ENCODE results near the gene TOP3A. TPM values are rescaled to one million over a fixed set of nuclear protein-coding genes. Genes with fewer than 3 reads are reported as not detected.

TOP3A gene
- total RNA-seq, 2 donors from 2014 or later = 60.4 to 67.4 TPM

GRCh38 chr17:18323007-18323406 lies 8.2 kb upstream of the TOP3A start:
- WGBS, 2 experiments (ENCODE audit: insufficient coverage in 1 of 2, insufficient read length in 1 of 2) = 78 to 92% methylated on average over 3 of the region's 3 CpGs
- peaks cover 4% of the 10 kb centered on the region for H3K4me1 ChIP-seq (ENCODE audit: control insufficient read depth, insufficient read depth, low read length)
- H3K36me3 ChIP-seq (ENCODE audit: control insufficient read depth, insufficient read depth, low read length) = peaks cover 41% of the 10 kb centered on the region
- H3K27ac Mint-ChIP-seq = no peak overlapping the region
- no peaks in the 10 kb centered on the region for H3K27me3 ChIP-seq (ENCODE audit: control insufficient read depth, insufficient read depth, low read length, poor library complexity, severe bottlenecking)
- no peaks in the 10 kb centered on the region for H3K27me3 Mint-ChIP-seq (ENCODE audit: insufficient read depth)
- no peak overlapping the region for H3K27ac ChIP-seq (ENCODE audit: low read depth, low read length)
- H3K36me3 Mint-ChIP-seq (ENCODE audit: low read depth) = peaks cover 50% of the 10 kb centered on the region
- no peak overlapping the region for H3K4me3 Mint-ChIP-seq
- DNase-seq = peak; percentile 52
- H3K9me3 Mint-ChIP-seq = no peaks in the 10 kb centered on the region
- peak; percentile 36 for TF ChIP-seq CTCF (conservative IDR thresholded peaks at IDR 0.05)
- H3K9ac ChIP-seq (ENCODE audit: extremely low read depth, low read length, poor library complexity, severe bottlenecking) = no peak overlapping the region
- no peak overlapping the region for H3K4me3 ChIP-seq (ENCODE audit: low read length)
- peaks cover 14% of the 10 kb centered on the region for H3K4me1 Mint-ChIP-seq
- peaks cover 3% of the 10 kb centered on the region for H3K9me3 ChIP-seq (ENCODE audit: control insufficient read depth, low read length)

DNA sequence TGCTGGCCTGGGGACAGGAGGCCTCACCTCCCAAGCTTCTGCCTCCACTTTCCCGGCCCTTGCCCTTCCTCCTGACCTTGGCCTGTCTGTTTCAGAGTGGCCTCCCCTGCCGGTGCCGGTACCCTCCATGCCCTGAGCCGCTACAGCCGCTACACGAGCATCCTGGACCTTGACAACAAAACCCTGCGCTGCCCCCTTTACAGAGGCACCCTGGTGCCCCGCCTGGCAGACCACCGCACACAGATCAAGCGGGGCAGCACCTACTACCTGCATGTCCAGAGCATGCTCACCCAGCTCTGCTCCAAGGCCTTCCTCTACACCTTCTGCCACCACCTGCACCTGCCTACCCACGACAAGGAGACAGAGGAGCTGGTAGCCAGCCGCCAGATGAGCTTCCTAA lies 7.7 kb upstream of the TOP3A start:
- Histone ChIP-seq H3K4me1 (ENCODE audit: control insufficient read depth, insufficient read depth, low read length) (peaks cover 8% of the 10 kb centered on the region), H3K9ac (ENCODE audit: extremely low read depth, low read length, poor library complexity, severe bottlenecking) (no peak overlapping the region), H3K36me3 (ENCODE audit: control insufficient read depth, insufficient read depth, low read length) (peaks cover 43% of the 10 kb centered on the region), H3K4me3 (ENCODE audit: low read length) (no peak overlapping the region), H3K9me3 (ENCODE audit: control insufficient read depth, low read length) (peaks cover 3% of the 10 kb centered on the region), H3K27ac (ENCODE audit: low read depth, low read length) (no peak overlapping the region), H3K27me3 (ENCODE audit: control insufficient read depth, insufficient read depth, low read length, poor library complexity, severe bottlenecking) (no peaks in the 10 kb centered on the region)
- no peak for DNase-seq
- Mint-ChIP-seq H3K36me3 (ENCODE audit: low read depth) (peaks cover 46% of the 10 kb centered on the region), H3K27ac (no peak overlapping the region), H3K4me1 (peaks cover 18% of the 10 kb centered on the region), H3K27me3 (ENCODE audit: insufficient read depth) (no peaks in the 10 kb centered on the region), H3K4me3 (no peak overlapping the region), H3K9me3 (no peaks in the 10 kb centered on the region)
- TF ChIP-seq CTCF (conservative IDR thresholded peaks at IDR 0.05) = no peak
- 93 to 96% methylated on average over 11 to 12 of the region's 12 CpGs for WGBS, 2 experiments (ENCODE audit: insufficient coverage in 1 of 2, insufficient read length in 1 of 2)

DNA sequence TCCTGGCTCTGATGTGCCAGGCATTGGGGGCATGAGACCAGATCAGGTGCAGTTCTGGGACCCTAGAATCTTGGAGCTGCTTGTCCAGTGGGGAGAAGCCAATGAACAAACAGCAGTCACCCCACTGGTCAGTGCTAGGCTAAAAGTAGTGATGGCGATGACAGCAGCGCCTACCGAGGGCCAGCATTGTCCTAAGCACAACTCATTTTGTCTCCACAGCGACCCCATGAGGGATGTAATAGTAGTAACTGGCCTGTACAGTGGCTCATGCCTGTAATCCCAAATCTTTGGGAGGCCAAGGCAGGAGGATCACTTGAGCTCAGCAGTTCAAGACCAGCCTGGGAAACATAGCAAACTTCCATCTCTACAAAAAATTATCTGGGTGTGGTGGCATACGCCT lies 6.5 kb upstream of the TOP3A start:
- peaks cover 13% of the 10 kb centered on the region for H3K4me1 ChIP-seq (ENCODE audit: control insufficient read depth, insufficient read depth, low read length)
- no peaks in the 10 kb centered on the region for H3K27me3 Mint-ChIP-seq (ENCODE audit: insufficient read depth)
- H3K4me1 Mint-ChIP-seq = peaks cover 29% of the 10 kb centered on the region
- TF ChIP-seq CTCF (conservative IDR thresholded peaks at IDR 0.05) = peak; percentile 51
- peak; percentile 75 for DNase-seq
- H3K27me3 ChIP-seq (ENCODE audit: control insufficient read depth, insufficient read depth, low read length, poor library complexity, severe bottlenecking) = no peaks in the 10 kb centered on the region
- H3K27ac ChIP-seq (ENCODE audit: low read depth, low read length) = no peak overlapping the region
- no peak overlapping the region for H3K9ac ChIP-seq (ENCODE audit: extremely low read depth, low read length, poor library complexity, severe bottlenecking)
- H3K36me3 ChIP-seq (ENCODE audit: control insufficient read depth, insufficient read depth, low read length) = peaks cover 53% of the 10 kb centered on the region
- no peaks in the 10 kb centered on the region for H3K9me3 Mint-ChIP-seq
- H3K9me3 ChIP-seq (ENCODE audit: control insufficient read depth, low read length) = peaks cover 3% of the 10 kb centered on the region
- WGBS, 2 experiments (ENCODE audit: insufficient coverage in 1 of 2, insufficient read length in 1 of 2) = 91 to 96% methylated on average over 5 of the region's 5 CpGs
- peaks cover 55% of the 10 kb centered on the region for H3K36me3 Mint-ChIP-seq (ENCODE audit: low read depth)
- H3K4me3 ChIP-seq (ENCODE audit: low read length) = no peak overlapping the region
- H3K27ac Mint-ChIP-seq = no peak overlapping the region
- no peak overlapping the region for H3K4me3 Mint-ChIP-seq

Data from endodermal cell (in vitro differentiated cells).